Keratinocyte (primary cell): ENCODE results near the gene NAA40.

Experiments used
- CTCF ChIP-seq, 3 experiments: IDR thresholded peaks in 1 of 3; conservative IDR thresholded peaks in 1 of 3; optimal IDR thresholded peaks in 1 of 3; 2 replicates in 2 of 3; 3 replicates in 1 of 3; pipeline versions ENCODE3 to v1.5.1; 2011; ENCODE audit warnings: low read length in 3 of 3, mild to moderate bottlenecking in 3 of 3, moderate library complexity in 2 of 3, control low read depth in 1 of 3, inconsistent platforms in 1 of 3; ENCODE audit not compliant: insufficient read depth in 2 of 3; ENCODE audit errors: extremely low read depth in 1 of 3
- EZH2 ChIP-seq: IDR thresholded peaks from one replicate; pipeline ENCODE4 v1.6.1; 2012; ENCODE audit warnings: inconsistent platforms, mild to moderate bottlenecking, low read length, moderate library complexity

DNA sequence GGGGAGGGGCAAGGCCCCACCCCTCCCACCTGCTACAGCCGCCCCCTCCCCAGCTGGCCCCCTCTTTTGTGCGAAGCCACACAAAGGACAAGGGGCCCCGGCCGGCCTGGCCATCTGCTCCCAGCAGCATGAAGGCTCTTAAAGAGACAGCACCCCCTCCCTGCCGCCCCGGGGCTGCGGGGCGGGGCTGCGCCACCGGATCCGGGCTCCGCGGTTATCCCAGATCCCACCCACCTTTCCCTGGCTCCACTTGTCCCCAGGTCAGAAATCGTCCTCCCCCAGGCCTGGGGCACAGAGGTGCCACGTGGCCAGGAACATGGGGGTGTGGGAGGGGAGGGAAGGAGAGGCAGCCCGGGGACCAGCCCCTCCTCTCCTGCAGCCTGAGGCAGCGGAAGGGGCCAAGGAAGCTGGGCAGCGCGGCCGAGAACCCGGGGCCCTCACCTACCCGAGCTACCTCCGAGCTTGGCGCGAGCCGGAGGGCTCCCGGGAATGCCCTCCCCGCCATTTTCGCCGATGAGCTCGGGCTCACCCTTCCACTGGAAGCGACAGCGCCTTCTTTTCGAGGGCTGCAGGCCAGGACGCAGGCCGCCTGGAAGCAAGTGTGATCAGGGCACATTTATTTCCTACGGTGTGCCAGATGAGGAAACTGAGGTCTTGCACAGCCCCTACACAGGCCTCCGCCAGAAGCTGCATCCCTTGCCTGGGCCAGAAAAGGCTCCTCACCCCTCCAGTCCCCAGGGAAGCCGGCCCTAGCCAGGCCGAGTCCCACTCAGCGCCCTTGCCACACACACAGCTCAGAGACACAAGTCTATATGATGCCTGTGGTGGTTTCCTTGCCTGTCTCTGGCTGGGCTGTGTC lies 19.3 kb upstream of the NAA40 start:
- TF ChIP-seq CTCF (optimal IDR thresholded peaks at IDR 0.05 in 1 of 3, IDR thresholded peaks at IDR 0.05 in 1 of 3, conservative IDR thresholded peaks at IDR 0.05 in 1 of 3; ENCODE audit: extremely low read depth in 1 of 3, insufficient read depth in 2 of 3, low read length in 3 of 3) (no peak), EZH2 (no peak)
